ENCODE measurements around the gene IFT52. TPM values are rescaled to one million over a fixed set of nuclear protein-coding genes. Genes with fewer than 3 reads are reported as not detected.
A peak's percentile ranks its signal among the peaks of the same experiment; 100 is the strongest.

IFT52 gene, protein sequence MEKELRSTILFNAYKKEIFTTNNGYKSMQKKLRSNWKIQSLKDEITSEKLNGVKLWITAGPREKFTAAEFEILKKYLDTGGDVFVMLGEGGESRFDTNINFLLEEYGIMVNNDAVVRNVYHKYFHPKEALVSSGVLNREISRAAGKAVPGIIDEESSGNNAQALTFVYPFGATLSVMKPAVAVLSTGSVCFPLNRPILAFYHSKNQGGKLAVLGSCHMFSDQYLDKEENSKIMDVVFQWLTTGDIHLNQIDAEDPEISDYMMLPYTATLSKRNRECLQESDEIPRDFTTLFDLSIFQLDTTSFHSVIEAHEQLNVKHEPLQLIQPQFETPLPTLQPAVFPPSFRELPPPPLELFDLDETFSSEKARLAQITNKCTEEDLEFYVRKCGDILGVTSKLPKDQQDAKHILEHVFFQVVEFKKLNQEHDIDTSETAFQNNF
- 10 to 100 TPM; 69.1 to 73.0 (median 70.6) TPM for polyA plus RNA-seq (ENCODE audit: insufficient read length in 3 of 3)
- long read RNA-seq, donor 1, transcript IFT52-202 (14 exons, 1,599 nt), result minor isoform, 14 of 36 reads
- long read RNA-seq, donor 1, transcript IFT52-201 (14 exons, 1,757 nt), result major isoform, 15 of 36 reads
- long read RNA-seq, donor 1, partial matches to known transcripts, result 7 of 36 reads
- long read RNA-seq, donor 1, other reads (novel, unspliced or antisense), result 0 of 36 reads
- long read RNA-seq, donor 2, transcript IFT52-201 (14 exons, 1,757 nt), result minor isoform, 6 of 25 reads
- long read RNA-seq, donor 2, transcript IFT52-202 (14 exons, 1,599 nt), result major isoform, 12 of 25 reads
- long read RNA-seq, donor 2, partial matches to known transcripts, result 5 of 25 reads
- long read RNA-seq, donor 2, other reads (novel, unspliced or antisense), result 0 of 25 reads
- long read RNA-seq, donor 3, transcript IFT52-201 (14 exons, 1,757 nt), result major isoform, 19 of 37 reads
- long read RNA-seq, donor 3, transcript IFT52-202 (14 exons, 1,599 nt), result minor isoform, 8 of 37 reads
- long read RNA-seq, donor 3, partial matches to known transcripts, result 8 of 37 reads
- long read RNA-seq, donor 3, other reads (novel, unspliced or antisense), result 0 of 37 reads
- long read RNA-seq, donor 4, transcript IFT52-202 (14 exons, 1,599 nt), result major isoform, 19 of 49 reads
- long read RNA-seq, donor 4, transcript IFT52-201 (14 exons, 1,757 nt), result minor isoform, 17 of 49 reads
- long read RNA-seq, donor 4, transcript IFT52-207 (2 exons, 749 nt), result minor isoform, 6 of 49 reads
- long read RNA-seq, donor 4, partial matches to known transcripts, result 7 of 49 reads
- long read RNA-seq, donor 4, other reads (novel, unspliced or antisense), result 0 of 49 reads
- long read RNA-seq, donor 5, transcript IFT52-201 (14 exons, 1,757 nt), result major isoform, 7 of 11 reads
- long read RNA-seq, donor 5, partial matches to known transcripts, result 0 of 11 reads
- long read RNA-seq, donor 5, other reads (novel, unspliced or antisense), result 0 of 11 reads
- long read RNA-seq, donor 6, transcript IFT52-201 (14 exons, 1,757 nt), result major isoform, 14 of 29 reads
- long read RNA-seq, donor 6, transcript IFT52-202 (14 exons, 1,599 nt), result minor isoform, 10 of 29 reads
- long read RNA-seq, donor 6, partial matches to known transcripts, result 0 of 29 reads
- long read RNA-seq, donor 6, other reads (novel, unspliced or antisense), result 5 of 29 reads
- long read RNA-seq, donor 7, transcript IFT52-202 (14 exons, 1,599 nt), result minor isoform, 17 of 45 reads
- long read RNA-seq, donor 7, transcript IFT52-207 (2 exons, 749 nt), result minor isoform, 7 of 45 reads
- long read RNA-seq, donor 7, transcript IFT52-201 (14 exons, 1,757 nt), result major isoform, 21 of 45 reads
- long read RNA-seq, donor 7, partial matches to known transcripts, result 0 of 45 reads
- long read RNA-seq, donor 7, other reads (novel, unspliced or antisense), result 0 of 45 reads
- long read RNA-seq, donor 8, transcript IFT52-202 (14 exons, 1,599 nt), result major isoform, 9 of 16 reads
- long read RNA-seq, donor 8, transcript IFT52-201 (14 exons, 1,757 nt), result minor isoform, 6 of 16 reads
- long read RNA-seq, donor 8, partial matches to known transcripts, result 0 of 16 reads
- long read RNA-seq, donor 8, other reads (novel, unspliced or antisense), result 0 of 16 reads
- long read RNA-seq, donor 9, transcript IFT52-207 (2 exons, 749 nt), result minor isoform, 5 of 41 reads
- long read RNA-seq, donor 9, transcript IFT52-201 (14 exons, 1,757 nt), result minor isoform, 13 of 41 reads
- long read RNA-seq, donor 9, transcript IFT52-202 (14 exons, 1,599 nt), result major isoform, 14 of 41 reads
- long read RNA-seq, donor 9, partial matches to known transcripts, result 9 of 41 reads
- long read RNA-seq, donor 9, other reads (novel, unspliced or antisense), result 0 of 41 reads
- long read RNA-seq, donor 10, transcript IFT52-201 (14 exons, 1,757 nt), result major isoform, 11 of 22 reads
- long read RNA-seq, donor 10, partial matches to known transcripts, result 5 of 22 reads
- long read RNA-seq, donor 10, other reads (novel, unspliced or antisense), result 0 of 22 reads
- long read RNA-seq, donor 11, transcript IFT52-202 (14 exons, 1,599 nt), result major isoform, 5 of 11 reads
- long read RNA-seq, donor 11, transcript IFT52-201 (14 exons, 1,757 nt), result major isoform, 5 of 11 reads
- long read RNA-seq, donor 11, partial matches to known transcripts, result 0 of 11 reads
- long read RNA-seq, donor 11, other reads (novel, unspliced or antisense), result 0 of 11 reads
- long read RNA-seq, donor 12, transcript IFT52-202 (14 exons, 1,599 nt), result minor isoform, 12 of 45 reads
- long read RNA-seq, donor 12, transcript IFT52-207 (2 exons, 749 nt), result minor isoform, 5 of 45 reads
- long read RNA-seq, donor 12, transcript IFT52-201 (14 exons, 1,757 nt), result major isoform, 19 of 45 reads
- long read RNA-seq, donor 12, partial matches to known transcripts, result 9 of 45 reads
- long read RNA-seq, donor 12, other reads (novel, unspliced or antisense), result 0 of 45 reads
- long read RNA-seq, donor 13, partial matches to known transcripts, result 0 of 6 reads
- long read RNA-seq, donor 13, other reads (novel, unspliced or antisense), result 0 of 6 reads
- long read RNA-seq, donor 14, transcript IFT52-201 (14 exons, 1,757 nt), result major isoform, 16 of 36 reads
- long read RNA-seq, donor 14, transcript IFT52-202 (14 exons, 1,599 nt), result minor isoform, 13 of 36 reads
- long read RNA-seq, donor 14, partial matches to known transcripts, result 5 of 36 reads
- long read RNA-seq, donor 14, other reads (novel, unspliced or antisense), result 0 of 36 reads
- long read RNA-seq, donor 15, transcript IFT52-201 (14 exons, 1,757 nt), result major isoform, 16 of 22 reads
- long read RNA-seq, donor 15, partial matches to known transcripts, result 0 of 22 reads
- long read RNA-seq, donor 15, other reads (novel, unspliced or antisense), result 0 of 22 reads
- long read RNA-seq, donor 16, transcript IFT52-201 (14 exons, 1,757 nt), result major isoform, 15 of 34 reads
- long read RNA-seq, donor 16, transcript IFT52-202 (14 exons, 1,599 nt), result minor isoform, 8 of 34 reads
- long read RNA-seq, donor 16, transcript IFT52-207 (2 exons, 749 nt), result minor isoform, 5 of 34 reads
- long read RNA-seq, donor 16, partial matches to known transcripts, result 6 of 34 reads
- long read RNA-seq, donor 16, other reads (novel, unspliced or antisense), result 0 of 34 reads

DNA sequence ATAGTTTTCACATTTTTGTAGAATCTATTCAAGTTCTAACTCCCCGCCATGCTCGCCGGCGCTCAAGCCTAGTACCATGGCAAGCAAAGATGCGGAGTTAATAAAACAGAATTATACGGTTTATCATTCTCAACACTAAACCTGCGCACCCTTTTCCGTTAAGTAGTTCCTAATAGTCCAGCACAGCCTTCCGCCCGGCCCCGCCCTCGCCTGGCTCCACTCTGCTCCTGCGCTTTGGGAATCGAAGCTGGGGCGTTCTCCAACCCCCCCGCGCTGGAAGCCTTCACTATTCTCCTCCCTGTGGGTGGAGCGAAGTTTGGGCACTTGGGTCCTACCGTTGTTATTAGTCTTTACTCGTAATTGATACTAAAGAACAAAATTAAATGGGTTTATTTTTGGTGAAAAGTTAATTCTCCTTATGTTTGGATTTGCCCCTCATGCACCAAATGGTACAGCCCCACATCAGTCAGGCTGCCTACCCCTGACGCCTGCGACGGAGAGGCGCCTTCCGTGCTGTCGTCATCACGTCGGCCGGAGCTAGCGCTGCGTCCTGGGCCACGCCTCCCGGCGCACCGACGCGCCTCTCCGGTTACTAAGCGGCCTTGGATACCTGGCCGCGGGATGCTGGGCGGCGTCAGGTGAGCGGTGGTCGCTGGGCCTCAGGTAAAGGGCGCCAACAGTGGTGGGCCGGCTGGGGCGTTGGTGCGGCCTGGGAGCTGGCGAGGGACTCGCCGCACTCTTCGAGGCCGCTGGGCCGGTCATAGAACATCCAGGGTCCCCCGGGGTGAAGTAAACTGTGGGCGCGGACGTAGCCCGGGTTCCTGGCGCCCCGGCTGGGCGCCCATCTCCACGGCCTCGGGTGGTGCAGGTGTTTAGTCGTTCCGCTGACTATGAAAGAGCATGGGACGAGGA lies at the start of gene IFT52:
Gene IFT52 (plus strand): TSS at position 546 of the 912 bp plus-strand sequence. CDS start 3,762 bp downstream, outside the sequence.
- peak; percentile 93 for DNase-seq

DNA sequence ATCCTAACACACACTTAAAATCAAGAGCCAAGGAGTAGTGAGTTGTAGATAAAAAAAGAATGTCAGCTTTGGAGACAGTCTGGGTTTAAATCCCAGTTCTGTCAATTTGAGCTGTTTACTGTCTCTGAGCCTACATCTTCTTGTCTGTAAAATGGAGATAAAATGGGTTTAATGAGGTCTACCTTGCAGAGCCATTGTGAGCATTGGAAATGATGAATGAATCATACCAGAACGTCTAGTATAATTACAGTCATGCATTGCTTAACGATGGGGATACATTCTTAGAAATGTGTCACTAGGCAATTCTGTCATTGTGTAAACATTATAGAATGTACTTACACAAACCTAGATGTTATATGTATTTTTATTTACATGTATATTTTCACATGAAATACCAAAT lies 49.5 kb upstream of the IFT52 start:
- DNase-seq, result no peak

DNA sequence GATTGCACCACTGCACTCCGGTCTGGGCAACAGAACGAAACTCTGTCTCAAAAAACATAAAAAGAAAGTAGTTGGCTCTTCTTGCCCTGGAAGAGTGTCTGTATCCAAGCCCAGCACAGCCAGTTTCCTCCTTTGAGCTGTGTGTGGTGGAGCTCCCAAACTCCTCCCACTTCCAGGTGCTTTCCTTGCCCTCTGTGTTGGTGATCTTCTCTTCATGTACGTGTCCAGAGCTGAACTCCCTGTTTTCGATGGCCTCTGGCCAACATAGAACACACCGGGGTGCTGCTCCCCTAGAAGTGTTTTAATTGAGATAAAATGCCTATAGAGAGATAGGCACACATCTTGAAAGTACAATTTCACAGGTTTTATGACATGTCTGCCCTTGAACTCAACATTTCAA lies 48.6 kb upstream of the IFT52 start:
- DNase-seq, result no peak

DNA sequence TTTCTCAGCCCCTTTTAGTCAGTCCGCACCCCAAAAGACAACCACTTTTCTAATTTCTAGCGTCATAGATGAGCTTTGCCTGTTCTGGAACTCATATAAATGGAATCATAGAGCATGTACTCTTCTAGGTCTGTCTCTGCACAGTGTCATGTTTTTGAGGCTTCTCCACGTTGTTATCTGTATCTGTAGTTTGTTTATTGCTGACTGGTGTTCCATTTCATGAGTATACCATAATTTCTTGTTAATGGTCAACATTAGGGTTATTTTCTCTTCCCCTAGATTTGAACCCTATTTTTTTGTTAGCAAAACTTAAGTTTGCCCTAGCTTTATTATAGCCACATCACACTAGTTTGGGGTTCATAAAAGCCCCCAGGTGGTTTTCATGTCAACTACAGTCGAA lies 48.1 kb upstream of the IFT52 start:
- DNase-seq, result no peak

DNA sequence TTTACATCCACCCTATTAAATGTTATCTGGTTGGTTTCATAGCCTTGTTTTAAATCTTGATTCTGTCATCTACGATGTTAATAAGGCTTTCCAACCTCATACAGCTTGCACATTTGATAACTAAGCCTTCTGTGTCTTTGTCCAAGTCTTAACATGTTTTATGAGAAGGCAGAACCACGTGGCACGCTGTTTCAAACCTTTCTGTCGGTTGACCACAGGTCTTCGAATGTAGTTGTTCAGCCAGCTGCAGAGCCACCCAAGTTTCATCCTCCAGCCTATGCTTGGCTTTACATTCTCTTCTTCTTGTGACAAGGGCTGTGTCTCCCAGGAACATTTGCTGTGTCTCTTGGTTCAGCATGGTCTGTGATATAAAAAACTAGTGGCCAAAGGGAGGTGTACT lies 47.6 kb upstream of the IFT52 start:
- DNase-seq, result no peak

DNA sequence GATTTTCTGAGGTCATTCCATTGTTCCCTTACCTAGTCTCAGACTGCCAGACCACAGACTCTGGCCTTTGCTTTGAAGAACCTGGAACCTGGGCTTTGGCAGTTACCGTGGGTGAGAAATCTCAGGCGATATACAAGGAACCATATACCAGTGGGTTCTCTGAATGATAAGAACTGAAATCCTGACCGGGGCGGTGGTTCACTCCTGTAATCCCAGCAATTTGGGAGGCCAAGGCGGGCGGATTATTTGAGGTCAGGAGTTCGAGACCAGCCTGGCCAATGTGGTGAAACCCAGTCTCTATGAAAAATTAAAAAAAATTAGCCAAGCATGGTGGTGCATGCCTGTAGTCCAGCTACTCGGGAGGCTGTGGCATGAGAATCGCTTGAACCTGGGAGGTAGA lies 46.2 kb upstream of the IFT52 start:
- no peak for DNase-seq

DNA sequence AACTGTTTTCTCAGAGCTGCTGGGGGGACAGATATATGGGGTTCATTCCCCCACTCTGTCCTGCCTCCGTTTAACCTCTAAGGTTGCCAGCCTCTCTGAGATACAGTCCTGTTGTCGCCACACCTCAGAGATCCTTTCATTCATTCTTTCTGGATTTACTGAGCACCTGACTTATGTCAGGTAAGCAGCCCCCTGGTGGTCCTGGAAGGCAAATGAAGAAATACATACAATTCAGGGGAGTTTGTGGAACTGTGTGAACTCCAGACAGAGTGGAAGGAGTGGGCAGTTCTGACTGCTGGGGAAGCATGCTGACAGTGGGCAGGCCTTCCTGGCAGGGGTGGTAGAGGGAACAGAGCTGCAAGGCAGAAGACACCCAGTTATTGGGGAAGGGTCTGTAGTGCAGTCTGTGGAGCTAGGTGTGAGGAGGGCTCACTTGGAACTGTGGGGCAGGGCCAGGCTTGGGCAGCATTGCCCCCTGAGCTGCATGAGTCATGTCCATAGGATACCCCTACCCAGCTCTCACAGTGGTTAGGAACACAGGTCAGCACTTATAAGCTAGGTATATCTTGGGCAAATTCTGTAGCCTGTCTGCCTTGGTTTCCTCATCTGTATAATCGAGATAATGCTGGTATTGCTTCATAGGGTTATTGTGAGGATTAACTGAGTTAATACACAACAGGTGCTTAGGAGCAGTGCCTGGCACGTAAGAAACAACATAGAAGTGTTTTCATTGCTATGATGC lies 44.7 kb upstream of the IFT52 start:
- DNase-seq, result no peak

DNA sequence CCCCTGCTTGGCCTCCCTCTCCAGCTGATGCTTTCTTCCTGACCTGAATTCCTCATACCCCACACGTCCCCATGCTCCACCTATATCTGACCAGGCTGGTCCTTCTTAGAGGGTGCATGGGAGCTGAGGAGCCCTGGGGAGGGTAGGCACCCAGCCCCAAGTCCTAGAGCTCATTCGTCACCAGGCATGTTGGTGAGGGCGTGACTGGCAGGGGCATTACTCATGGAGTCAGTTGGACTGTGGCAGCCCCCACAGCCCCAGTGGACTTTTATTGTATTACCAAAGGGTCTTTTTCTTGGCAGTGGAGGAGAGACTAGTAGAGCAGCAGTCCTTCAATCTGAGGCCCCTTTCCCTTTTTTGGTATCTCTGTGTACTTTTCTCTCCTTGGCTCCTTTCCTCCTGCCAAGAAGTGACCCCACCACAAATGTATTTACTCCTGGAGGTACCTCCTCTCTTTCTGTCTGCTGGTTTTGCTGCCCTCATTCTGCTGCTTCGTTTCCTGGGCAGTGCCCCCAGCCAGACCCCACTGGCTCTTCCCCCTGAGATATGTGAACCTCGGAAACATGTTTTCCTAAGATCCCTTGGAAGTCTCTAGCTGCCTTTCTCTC lies 42.4 kb upstream of the IFT52 start:
- no peak for DNase-seq

DNA sequence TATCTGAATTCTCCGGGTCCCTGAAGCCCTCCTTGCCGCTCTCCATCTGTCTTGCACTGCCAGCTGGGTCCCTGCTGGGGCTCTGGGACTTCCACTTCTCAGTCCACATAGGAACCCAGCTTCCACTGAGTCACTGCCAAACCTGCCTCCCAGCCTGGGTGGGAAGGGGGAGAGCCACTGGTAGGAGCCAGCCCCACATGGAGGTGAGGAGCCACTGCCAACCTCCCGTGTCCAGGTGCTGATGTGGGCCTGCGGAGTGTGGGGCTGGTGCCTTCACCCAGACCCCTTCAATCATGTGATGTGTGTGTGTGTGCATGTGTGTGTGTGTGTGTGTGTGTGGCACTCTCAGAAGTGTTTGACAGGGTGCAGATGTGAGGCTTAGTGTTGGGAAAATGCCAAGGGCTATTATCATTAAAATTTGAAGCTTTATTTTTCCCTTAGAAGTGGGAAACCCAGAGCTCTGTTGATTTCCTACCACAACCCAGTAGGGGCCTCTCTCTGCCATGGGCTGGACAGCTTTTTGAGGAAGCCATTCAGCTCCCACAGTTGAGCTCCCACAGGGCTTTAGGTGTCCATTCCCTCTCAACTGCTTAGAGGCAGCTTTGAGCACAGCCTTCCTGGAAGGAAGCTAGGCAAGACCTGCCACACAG lies 41.2 kb upstream of the IFT52 start:
- peak; percentile 7 for DNase-seq

DNA sequence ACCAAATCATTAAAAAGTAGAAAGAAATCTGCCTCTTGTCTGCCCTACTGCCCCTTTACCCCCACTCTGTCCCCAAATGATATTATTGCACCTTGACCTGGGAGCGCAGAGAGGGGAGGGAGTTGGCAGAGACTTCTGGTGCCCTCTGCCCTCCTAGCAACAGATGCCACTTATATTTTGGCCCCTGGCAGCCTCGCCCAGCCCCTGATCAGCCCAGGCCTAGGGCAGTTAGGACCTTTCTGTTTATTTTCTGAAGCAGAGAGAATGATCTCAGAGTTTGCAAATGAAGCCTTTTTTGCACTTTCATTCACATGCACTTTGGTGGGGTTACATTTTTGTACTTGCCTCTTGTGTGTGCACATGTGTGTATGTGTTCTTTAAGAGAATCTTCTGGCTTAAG lies 40.3 kb upstream of the IFT52 start:
- DNase-seq, result no peak

DNA sequence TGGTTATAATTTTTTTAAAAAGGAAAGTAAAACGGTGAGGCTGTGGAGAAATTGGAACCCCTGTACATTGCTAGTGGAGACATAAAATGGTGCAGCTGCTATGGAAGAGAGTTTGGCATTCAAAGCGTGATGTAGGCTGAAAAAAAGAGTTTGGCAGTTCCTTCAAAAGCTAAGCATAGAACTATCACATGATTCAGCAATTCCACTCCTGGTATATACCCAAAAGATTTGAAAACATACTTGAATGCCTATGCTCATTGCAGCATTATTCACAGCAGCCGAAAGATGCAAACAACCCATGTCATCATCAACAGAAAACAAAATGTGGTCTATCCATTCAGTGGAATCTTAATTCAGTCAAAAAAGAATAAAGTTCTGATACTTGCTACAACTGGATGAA lies 36.4 kb upstream of the IFT52 start:
- DNase-seq, result no peak

DNA sequence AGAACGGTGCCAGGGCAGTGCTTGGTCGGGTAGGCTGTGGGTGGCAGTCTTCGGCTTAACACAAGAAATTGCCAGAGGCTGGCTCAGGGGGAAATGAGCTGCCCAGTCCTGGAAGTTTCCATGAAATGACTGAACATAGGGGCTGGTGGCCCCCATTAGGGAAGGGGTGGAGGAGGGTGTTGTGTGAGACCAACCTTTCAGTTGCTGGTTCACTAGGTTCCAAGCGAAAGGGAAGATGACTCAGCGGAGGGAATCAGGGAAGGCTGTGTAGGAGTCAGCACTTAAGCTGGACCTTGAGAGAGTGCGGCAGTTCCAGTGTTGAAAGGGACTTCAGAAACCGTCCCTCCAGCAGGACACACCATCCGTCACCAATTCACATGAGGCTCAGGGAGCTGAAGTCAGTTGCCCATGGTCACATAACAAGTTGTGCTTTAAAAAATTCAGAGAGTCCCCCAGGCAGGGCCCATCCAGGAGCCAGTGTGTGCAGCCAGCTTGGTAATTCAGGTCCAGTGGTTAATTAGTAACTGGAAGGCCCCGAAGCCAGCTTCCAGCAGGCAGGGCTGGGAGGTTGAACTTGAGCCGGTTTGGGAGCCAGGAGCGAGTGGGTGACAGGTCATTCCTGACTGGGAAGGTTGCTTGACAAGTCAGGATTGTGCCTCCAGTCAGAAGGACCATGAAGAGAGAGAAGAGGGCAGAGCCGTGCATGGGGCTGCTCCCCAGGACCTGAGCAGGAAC lies 32.2 kb upstream of the IFT52 start, which contains the start of gene SGK2:
Gene SGK2 (plus strand): TSS at position 616 of the 735 bp plus-strand sequence. CDS start 7,469 bp downstream, outside the sequence.
- peak; percentile 83 for DNase-seq
